WTC11 (cell line): Measurements from ENCODE around the gene SLCO6A1.

Experiments
- ATF2 ChIP-seq: sonication (generic); formaldehyde crosslinking; IDR thresholded peaks from 2 replicates; pipeline ENCODE4 v1.8.1; 2022; ENCODE audit warnings: low read depth, missing genetic modification reagents, borderline replicate concordance
- CTCF ChIP-seq: fragments of 200-600 bp; IDR thresholded peaks from 2 replicates; pipeline ENCODE4 v1.8.0; 2022; ENCODE audit warnings: antibody characterized with exemption
- ESRRA ChIP-seq: sonication (generic); formaldehyde crosslinking; IDR thresholded peaks from 2 replicates; pipeline ENCODE4 v1.8.1; 2022; ENCODE audit warnings: mild to moderate bottlenecking, missing genetic modification reagents, borderline replicate concordance
- IRF2 ChIP-seq: sonication (generic); formaldehyde crosslinking; IDR thresholded peaks from 2 replicates; pipeline ENCODE4 v1.8.0; 2022; ENCODE audit warnings: low read depth, missing genetic modification reagents, borderline replicate concordance
- JUN ChIP-seq: sonication (generic); formaldehyde crosslinking; IDR thresholded peaks from 2 replicates; pipeline ENCODE4 v1.8.0; 2023; ENCODE audit warnings: mild to moderate bottlenecking, missing genetic modification reagents
- ZBTB43 ChIP-seq: sonication (generic); formaldehyde crosslinking; IDR thresholded peaks from 2 replicates; pipeline ENCODE4 v1.8.1; 2023; ENCODE audit warnings: mild to moderate bottlenecking, missing genetic modification reagents
- ZNF416 ChIP-seq: fragments of 250-450 bp; sonication (Bioruptor Pico); IDR thresholded peaks from 2 replicates; pipeline ENCODE4 v1.9.0; 2021; ENCODE audit warnings: mild to moderate bottlenecking, inconsistent platforms

GRCh38 chr5:102542057-102542456 is 43.3 kb upstream of the SLCO6A1 start:
- no peak for TF ChIP-seq CTCF
- TF ChIP-seq ESRRA (CRISPR knock-in tag) = no peak
- TF ChIP-seq ZBTB43 (CRISPR knock-in tag) = no peak
- TF ChIP-seq ATF2 (CRISPR knock-in tag) = no peak
- no peak for TF ChIP-seq IRF2 (CRISPR knock-in tag)
- no peak for TF ChIP-seq ZNF416 (CRISPR knock-in tag)
- no peak for TF ChIP-seq JUN (CRISPR knock-in tag)
